Left ventricle myocardium superior (tissue), 1 donor: Measurements from ENCODE around the gene TNNT2. TPM values are rescaled to one million over a fixed set of nuclear protein-coding genes. Genes with fewer than 3 reads are reported as not detected.

Source experiments
- ATAC-seq: fragments of 200-7000 bp; cut with Tn5 transposase; one replicate; pipeline ENCODE4 v1.9.1; 2020; ENCODE audit warnings: mild to moderate bottlenecking, moderate library complexity
- DNase-seq: peaks from one replicate; pipeline ENCODE4 v3.0.0-alpha.2; 2020
- intact Hi-C: fragments of 100-400 bp; cut with micrococcal nuclease; formaldehyde crosslinking; loops from one replicate; pipeline ENCODE4 v1.11.0; 2022
- total RNA-seq: library from RNA; stranded (reverse); fragmentation: NEBNext Ultra II Directional; extraction: Animal tissue kit (Norgen Biotek cat#: 25700); gene quantifications from one replicate; pipeline ENCODE4 v1.2.1, GENCODE V29; 2021
- donor health status: DM: no; HTN: yes; CAD: no; lungs with severe emphysema.

TNNT2 gene
- total RNA-seq, 1 donor from 2014 or later, result 10,350 TPM

DNA sequence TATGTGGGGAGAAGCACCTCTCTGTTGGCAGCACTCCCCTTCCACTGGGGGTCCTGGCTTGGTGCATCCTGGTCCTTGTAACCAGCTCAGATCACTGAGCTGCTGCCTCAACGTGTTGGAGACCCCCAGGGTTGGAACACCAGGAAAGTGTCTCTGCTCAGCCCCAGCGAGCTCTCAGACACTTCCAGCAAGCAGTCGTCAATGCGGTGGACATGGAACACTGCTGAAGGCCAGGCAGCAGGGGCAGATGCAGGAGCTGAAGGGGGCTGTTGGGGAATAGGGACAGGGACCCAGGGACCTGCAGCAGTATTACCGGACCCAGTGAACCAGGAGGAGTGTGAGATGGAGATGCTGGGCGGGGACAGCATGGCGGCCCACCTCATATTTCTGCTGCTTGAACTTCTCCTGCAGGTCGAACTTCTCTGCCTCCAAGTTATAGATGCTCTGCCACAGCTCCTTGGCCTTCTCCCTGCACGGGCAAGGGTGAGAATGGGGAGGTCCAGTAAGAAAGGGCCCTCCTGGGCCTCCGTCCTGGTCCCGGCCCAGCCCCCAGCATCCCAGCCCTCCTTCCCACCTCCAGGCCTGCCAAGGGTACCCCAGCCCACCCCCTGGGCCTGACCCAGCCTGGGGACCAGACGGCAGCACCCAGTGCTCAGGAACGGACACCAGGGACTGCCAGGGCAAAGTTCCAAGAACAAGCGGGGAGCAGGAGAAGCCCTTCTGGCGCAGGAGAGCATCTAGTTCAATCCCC, 16.4 kb downstream of the TNNT2 start:
- intact Hi-C loops, result no loop called here
- DNase-seq (peak; percentile 37), ATAC-seq (no peak)

- no peak for DNase-seq
- ATAC-seq, result no peak
- intact Hi-C loops, result no loop called here
Observed at GRCh38 chr1:201360486-201360885, 17.0 kb downstream of the TNNT2 start.

- DNase-seq, result no peak
- intact Hi-C loops, result no loop called here
- ATAC-seq, result no peak
Observed at GRCh38 chr1:201359873-201360210, 17.6 kb downstream of the TNNT2 start.

- intact Hi-C loops, result no loop called here
- ATAC-seq, result no peak
- DNase-seq, result no peak
Observed at GRCh38 chr1:201359031-201359872, 18.2 kb downstream of the TNNT2 start.

DNA sequence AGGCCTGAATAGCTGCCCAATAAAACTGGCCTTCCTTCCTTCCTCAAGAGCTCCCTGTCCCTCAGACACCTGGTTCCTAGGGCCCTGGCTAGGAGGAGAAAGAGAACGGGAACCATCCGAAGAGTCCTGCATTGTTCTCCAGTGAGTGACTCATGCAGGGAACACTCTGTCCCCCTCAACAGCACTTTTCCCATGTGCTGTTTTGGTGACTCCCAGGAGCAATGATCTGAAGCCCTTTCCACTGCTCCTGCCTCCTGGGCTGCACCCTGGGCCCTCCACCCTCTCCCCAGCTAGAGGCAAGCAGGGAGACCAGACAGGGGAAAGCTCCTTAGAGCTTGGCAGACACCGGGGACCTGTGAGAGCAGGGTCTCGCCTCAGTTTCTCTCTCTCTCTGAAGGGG, 18.9 kb downstream of the TNNT2 start:
- ATAC-seq, result no peak
- no peak for DNase-seq
- intact Hi-C loops, result no loop called here

DNA sequence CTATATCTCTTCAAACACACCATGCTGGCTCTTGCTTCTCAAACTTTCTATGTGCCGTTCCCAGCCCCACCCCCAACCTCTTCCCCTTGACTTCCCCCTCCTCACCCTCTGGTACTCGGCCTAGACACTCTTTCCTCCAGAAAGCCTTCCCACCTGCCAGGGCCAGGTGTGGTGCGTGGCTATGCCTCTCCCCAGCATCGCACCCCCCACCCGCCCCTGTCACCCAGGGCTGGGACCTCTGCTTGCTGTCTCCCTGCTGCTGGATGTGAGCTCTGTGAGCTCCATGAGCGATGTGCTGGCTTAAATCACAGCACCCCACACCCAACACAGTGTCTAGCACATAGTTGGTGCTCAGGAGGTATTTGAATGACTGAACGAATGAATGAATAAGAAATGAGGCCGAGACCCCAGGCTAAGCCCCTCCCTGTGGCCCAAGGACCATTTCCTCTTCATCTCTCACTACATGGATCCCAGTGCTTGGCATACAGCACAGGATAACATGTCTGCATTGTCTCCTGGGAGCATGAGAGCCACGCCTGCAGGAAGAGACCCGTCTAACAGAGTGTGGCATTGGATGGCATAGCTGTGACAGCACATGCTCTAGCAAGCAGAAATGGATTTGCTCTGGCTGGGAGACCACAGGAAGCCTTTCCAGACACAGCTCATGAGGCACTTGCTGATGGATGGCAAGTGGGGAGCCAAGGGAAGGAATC, 19.7 kb downstream of the TNNT2 start:
- intact Hi-C loops, result no loop called here
- peak; percentile 73 for DNase-seq
- peak; percentile 36 for ATAC-seq

GRCh38 chr1:201357211-201357610, 20.3 kb downstream of the TNNT2 start:
- ATAC-seq (peak; percentile 45), DNase-seq (peak; percentile 76)
- intact Hi-C loops, result no loop called here

DNA sequence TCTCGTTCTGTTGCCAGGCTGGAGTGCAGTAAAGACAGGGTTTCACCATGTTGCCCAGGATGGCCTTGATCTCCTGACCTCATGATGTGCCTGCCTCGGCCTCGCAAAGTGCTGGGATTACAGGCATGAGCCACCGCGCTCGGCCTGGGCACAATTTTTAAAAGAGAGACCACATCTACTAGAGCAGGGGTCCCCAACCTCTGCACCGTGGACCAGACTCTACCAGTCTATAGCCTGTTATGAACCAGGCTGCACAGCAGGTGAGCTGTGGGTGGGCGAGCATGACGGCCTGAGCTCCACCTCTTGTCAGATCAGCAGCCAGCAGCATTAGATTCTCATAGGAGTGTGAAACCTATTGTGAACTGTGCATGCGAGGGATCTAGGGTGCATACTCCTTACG, 20.8 kb downstream of the TNNT2 start:
- no peak for DNase-seq
- intact Hi-C loops, result no loop called here
- ATAC-seq, result peak; percentile 9

- intact Hi-C loops, result no loop called here
- ATAC-seq (peak; percentile 0), DNase-seq (no peak)
Observed at GRCh38 chr1:201356236-201356635, 21.2 kb downstream of the TNNT2 start.

DNA sequence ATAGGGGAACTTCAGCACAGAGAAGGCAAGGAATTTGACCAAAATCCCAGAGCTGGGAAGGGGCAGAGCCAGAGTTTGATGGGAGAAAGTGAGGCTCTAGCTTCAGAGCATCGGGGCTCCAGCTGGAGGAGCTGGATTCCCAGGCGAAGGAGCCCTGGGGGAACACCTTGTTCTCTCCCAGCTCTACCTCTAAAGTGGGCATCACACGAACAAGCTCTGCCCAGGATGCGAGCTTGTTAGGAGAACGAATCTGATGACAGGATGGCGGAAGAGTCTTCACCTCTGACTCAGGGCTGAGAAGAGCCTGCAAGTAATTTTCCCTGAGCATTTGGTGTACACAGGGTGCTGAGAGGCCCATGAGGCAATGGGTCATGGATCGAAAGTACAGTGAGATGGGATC, 22.0 kb downstream of the TNNT2 start:
- ATAC-seq (no peak), DNase-seq (no peak)
- intact Hi-C loops, result no loop called here

DNA sequence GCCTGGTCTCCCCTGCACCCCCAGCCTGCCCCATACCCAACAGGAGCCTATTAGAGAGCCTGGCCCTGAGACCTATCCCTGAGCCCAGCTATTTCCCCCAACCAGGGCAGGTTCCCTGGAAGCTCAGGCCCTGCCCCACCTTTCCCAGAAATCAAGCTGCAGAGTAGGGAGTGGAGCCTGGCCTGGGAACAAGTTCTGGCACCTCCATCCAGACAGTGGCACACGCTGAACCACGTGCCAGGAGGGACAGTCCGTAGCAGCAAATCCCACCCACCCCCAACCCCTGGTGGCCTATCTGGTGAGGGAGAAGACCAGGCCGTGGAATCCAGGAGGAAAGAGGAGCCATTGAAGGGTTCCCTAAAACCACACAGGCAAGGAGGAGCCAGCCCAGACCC, 22.6 kb downstream of the TNNT2 start:
- DNase-seq, result no peak
- intact Hi-C loops, result no loop called here
- no peak for ATAC-seq

DNA sequence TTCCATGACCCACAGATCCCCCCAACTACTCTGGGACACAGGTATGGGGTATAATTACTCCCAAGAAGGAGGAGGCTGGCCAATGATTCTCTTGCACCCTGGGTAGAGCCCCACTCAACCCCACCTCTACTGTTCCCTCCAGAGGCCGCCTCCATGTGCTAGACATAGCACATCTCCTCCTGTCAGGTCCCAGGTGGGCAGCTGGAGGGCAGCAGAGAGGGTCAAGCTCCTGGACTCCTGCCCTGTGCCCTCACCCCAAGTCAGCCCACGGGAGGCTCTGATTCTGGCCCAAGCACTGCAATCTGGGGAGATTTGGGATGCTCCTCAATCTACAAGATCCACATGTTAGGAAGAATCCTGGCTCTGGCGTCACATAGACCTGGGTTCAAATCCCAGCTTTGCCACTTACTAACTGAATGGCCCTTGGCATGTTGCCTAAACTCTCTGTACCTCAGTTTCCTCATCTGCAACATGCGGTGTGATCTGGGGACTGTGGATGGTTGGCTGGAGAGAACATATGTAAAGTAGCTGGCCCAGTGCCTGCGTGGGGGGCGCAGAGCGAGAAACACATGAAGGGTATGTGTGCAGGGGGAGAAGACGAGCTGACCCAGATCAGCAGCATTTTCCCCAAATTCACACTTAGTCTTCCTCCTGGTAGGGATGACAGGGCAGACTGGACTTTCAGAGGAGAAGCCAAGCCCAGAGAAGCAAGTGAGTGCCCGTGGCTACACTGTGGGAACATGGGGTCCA, 23.2 kb downstream of the TNNT2 start:
- no peak for ATAC-seq
- no peak for DNase-seq

GRCh38 chr1:201353186-201353940, 24.1 kb downstream of the TNNT2 start:
- intact Hi-C loops, result no loop called here
- DNase-seq, result no peak
- ATAC-seq, result no peak

More for the DNA sequence above, 23.2 kb downstream of the TNNT2 start:
- intact Hi-C loops, result no loop called here

DNA sequence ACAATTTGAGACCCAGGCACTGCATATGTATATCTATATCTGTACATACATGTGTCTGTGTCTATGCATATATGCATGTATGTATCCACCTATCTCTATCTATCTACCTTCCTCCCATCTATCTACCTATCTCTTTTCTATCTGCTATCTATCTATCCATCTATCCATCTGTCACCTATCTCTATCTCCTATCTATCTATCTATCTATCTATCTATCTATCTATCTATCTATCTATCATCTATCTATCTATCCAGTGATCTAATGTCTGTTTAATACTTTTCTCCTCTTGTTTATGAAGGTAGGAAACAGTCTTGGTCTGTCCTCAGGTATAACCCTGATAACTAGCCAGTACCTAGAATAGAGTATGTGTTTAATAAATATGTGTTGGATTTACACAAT, 25.9 kb downstream of the TNNT2 start:
- DNase-seq (no peak), ATAC-seq (no peak)
- intact Hi-C loops, result no loop called here

- intact Hi-C loops, result no loop called here
- no peak for DNase-seq
- ATAC-seq, result no peak
Observed at GRCh38 chr1:201350884-201351283, 26.6 kb downstream of the TNNT2 start.

DNA sequence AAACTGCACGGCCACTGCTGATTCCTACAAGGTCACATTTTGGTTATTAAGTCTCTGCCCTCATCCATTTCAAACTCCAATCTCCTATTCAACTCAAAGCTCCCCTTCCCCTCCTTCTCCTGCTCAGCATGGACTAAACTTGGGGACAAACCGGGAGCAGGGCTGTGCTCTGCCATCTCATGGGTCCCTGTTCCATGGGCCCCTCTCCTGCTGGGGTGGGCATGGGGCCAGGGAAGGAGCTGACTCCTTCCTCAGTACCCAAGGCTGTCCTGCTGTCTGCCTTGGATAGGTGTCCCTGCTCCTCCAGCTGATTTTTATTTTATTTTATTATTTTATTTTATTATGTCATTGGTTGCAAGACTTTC, 27.1 kb downstream of the TNNT2 start:
- intact Hi-C loops, result no loop called here
- DNase-seq (no peak), ATAC-seq (no peak)

DNA sequence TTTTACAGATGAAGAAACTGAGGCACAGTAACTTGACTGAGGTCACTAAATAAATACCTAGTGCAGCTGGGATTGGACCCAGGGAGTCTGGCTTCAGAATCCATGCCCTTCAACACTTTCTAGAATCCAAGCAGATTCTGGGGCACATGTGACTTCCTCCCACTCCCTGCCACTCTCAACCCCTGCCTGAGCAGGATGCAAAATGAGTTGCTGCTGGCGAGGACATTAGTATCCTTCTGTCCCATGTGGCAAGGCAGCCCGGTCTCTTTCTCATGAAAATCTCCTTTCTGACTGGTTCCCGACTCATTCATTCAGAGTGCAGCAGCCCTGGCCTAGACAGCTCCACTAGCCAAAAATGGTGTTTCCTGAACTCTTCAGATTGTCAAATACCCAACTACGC, 28.4 kb downstream of the TNNT2 start:
- intact Hi-C loops, result loop anchor here (10.0 kb wide), 1 partner anchor 94 kb away; no protein-coding TSS in a partner anchor
- no peak for DNase-seq
- ATAC-seq, result no peak

DNA sequence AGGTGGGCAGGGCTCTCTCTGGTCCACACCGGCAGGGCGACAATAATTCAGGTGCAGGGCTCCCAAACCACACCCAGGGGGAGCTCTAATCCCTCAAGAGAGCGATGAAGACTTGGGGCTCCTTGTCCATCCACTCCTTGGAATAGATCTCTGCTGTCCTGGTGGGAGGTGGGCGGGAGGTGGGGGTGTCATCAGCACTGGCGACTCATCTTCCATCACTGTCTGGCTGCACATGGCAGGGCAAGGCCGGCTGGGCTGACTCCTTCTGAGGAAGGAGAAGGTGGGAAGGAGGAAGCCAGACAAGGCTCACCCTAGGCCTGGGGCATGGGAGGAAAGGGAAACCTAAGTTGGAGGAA, 29.3 kb downstream of the TNNT2 start:
- ATAC-seq, result peak; percentile 49
- intact Hi-C loops, result loop anchor here (10.0 kb wide), 1 partner anchor 93 kb away; no protein-coding TSS in a partner anchor
- no peak for DNase-seq
